IMR-90 (cell line): ENCODE data around the gene NENF. TPM values are rescaled to one million over a fixed set of nuclear protein-coding genes. Genes with fewer than 3 reads are reported as not detected.
A peak's percentile ranks its signal among the peaks of the same experiment; 100 is the strongest.

ENCODE experiments used
- ATAC-seq: fragments of 200-7000 bp; cut with Tn5 transposase; 2 replicates; pipeline ENCODE4 v1.9.1; 2020; ENCODE audit warnings: low read depth, mild to moderate bottlenecking, moderate library complexity
- BruUV-seq: library from RNA; stranded (reverse); fragments of 400-500 nt; replicated peaks from 2 replicates; lab custom pipeline; 2021; lab: Mats Ljungman, UMichigan
- CTCF ChIA-PET: fragments of 300-600 bp; formaldehyde crosslinking; extraction: SDS; loops from one replicate; lab custom pipeline; 2021; ENCODE audit warnings: antibody characterized with exemption; lab: Yijun Ruan, JAX
- POLR2A ChIA-PET: fragments of 300-600 bp; sonication (Branson Sonifier 250); formaldehyde crosslinking; loops from one replicate; lab custom pipeline; 2022; ENCODE audit warnings: antibody characterized with exemption; ENCODE audit not compliant: unreplicated experiment; lab: Charles Lee
- DNase-seq: peaks from one replicate; pipeline ENCODE4 v3.0.0; 2013
- H2AFZ ChIP-seq: replicated peaks from 2 replicates; pipeline ENCODE3; 2013; ENCODE audit warnings: low read length, mild to moderate bottlenecking; ENCODE audit not compliant: poor library complexity
- H2AK5ac ChIP-seq: 2 replicates; pipeline ENCODE4 v1.6.1; 2013; ENCODE audit warnings: low read depth, low read length, inconsistent platforms
- H2AK9ac ChIP-seq: replicated peaks from 2 replicates; pipeline ENCODE3; 2013; ENCODE audit warnings: mild to moderate bottlenecking, low read depth, low read length, moderate library complexity; ENCODE audit not compliant: poor library complexity
- H2BK120ac ChIP-seq: 2 replicates; pipeline ENCODE4 v1.6.1; 2013; ENCODE audit warnings: low read depth, low read length, inconsistent platforms
- H2BK15ac ChIP-seq: 3 replicates; pipeline ENCODE4 v1.6.1; 2013; ENCODE audit warnings: low read depth, low read length, inconsistent platforms
- H2BK20ac ChIP-seq: 2 replicates; pipeline ENCODE4 v1.6.1; 2013; ENCODE audit warnings: low read depth, mild to moderate bottlenecking, inconsistent platforms, low read length, moderate library complexity
- H2BK5ac ChIP-seq: 2 replicates; pipeline ENCODE4 v1.6.1; 2013; ENCODE audit warnings: mild to moderate bottlenecking, low read depth, low read length, inconsistent platforms; ENCODE audit not compliant: poor library complexity, severe bottlenecking
- H3K14ac ChIP-seq: replicated peaks from 2 replicates; pipeline ENCODE4 v1.6.1; 2013; ENCODE audit warnings: low read depth, low read length, inconsistent platforms
- H3K18ac ChIP-seq: 2 replicates; pipeline ENCODE4 v1.6.1; 2013; ENCODE audit warnings: low read depth, low read length, control low read depth
- H3K23ac ChIP-seq: 2 replicates; pipeline ENCODE4 v1.6.1; 2013; ENCODE audit warnings: low read depth, low read length, inconsistent platforms
- H3K27ac ChIP-seq: 2 replicates; pipeline ENCODE4 v1.5.1; 2013; ENCODE audit warnings: mild to moderate bottlenecking, control low read depth, low read length; ENCODE audit not compliant: insufficient read depth
- H3K27me3 ChIP-seq: 2 replicates; pipeline ENCODE4 v1.6.1; 2013; ENCODE audit warnings: low read length; ENCODE audit not compliant: control insufficient read depth, insufficient read depth
- H3K36me3 ChIP-seq: 2 replicates; pipeline ENCODE4 v1.6.1; 2013; ENCODE audit warnings: low read length, mixed read lengths; ENCODE audit not compliant: control insufficient read depth, insufficient read depth
- H3K4ac ChIP-seq: 2 replicates; pipeline ENCODE4 v1.6.1; 2013; ENCODE audit warnings: low read depth, low read length, inconsistent platforms
- H3K4me1 ChIP-seq: 2 replicates; pipeline ENCODE4 v1.6.1; 2013; ENCODE audit warnings: low read length, mixed read lengths; ENCODE audit not compliant: control insufficient read depth, insufficient read depth
- H3K4me2 ChIP-seq: 2 replicates; pipeline ENCODE4 v1.6.1; 2013; ENCODE audit warnings: low read depth, mild to moderate bottlenecking, control low read depth, low read length, moderate library complexity
- H3K4me3 ChIP-seq: 2 replicates; pipeline ENCODE4 v1.5.1; 2013; ENCODE audit warnings: low read depth, mild to moderate bottlenecking, control low read depth, low read length, moderate library complexity; ENCODE audit not compliant: insufficient read depth
- H3K56ac ChIP-seq: 2 replicates; pipeline ENCODE4 v1.6.1; 2013; ENCODE audit warnings: low read length, inconsistent platforms; ENCODE audit not compliant: insufficient read depth; ENCODE audit errors: extremely low read depth
- H3K79me1 ChIP-seq, 2 experiments: 2 replicates each; pipeline ENCODE4 v1.6.1; 2013; ENCODE audit warnings: low read length in 2 of 2, inconsistent platforms in 1 of 2, low read depth in 1 of 2
- H3K9ac ChIP-seq: 2 replicates; pipeline ENCODE4 v1.6.1; 2013; ENCODE audit warnings: low read depth, low read length, control low read depth
- H3K9me1 ChIP-seq: 2 replicates; pipeline ENCODE4 v1.6.1; 2013; ENCODE audit warnings: low read length, inconsistent platforms; ENCODE audit not compliant: insufficient read depth
- H3K9me3 ChIP-seq: 2 replicates; pipeline ENCODE4 v1.6.1; 2013; ENCODE audit warnings: low read length; ENCODE audit not compliant: control insufficient read depth, insufficient read depth
- H4K20me1 ChIP-seq: 2 replicates; pipeline ENCODE4 v1.6.1; 2013; ENCODE audit warnings: low read length, inconsistent platforms; ENCODE audit not compliant: insufficient read depth
- H4K5ac ChIP-seq: 2 replicates; pipeline ENCODE4 v1.6.1; 2013; ENCODE audit warnings: mild to moderate bottlenecking, low read depth, low read length, control low read depth
- H4K8ac ChIP-seq, 2 experiments: 2 replicates each; pipeline ENCODE4 v1.6.1; 2013; ENCODE audit warnings: low read depth in 2 of 2, low read length in 2 of 2, control low read depth in 1 of 2, inconsistent platforms in 1 of 2
- H4K91ac ChIP-seq: 2 replicates; pipeline ENCODE4 v1.6.1; 2013; ENCODE audit warnings: low read depth, low read length, inconsistent platforms; ENCODE audit not compliant: insufficient read depth
- BHLHE40 ChIP-seq: fragments of 150-350 bp; IDR thresholded peaks from 2 replicates; pipeline ENCODE4 v1.6.1; 2016; ENCODE audit warnings: mild to moderate bottlenecking, low read depth, low read length
- CEBPB ChIP-seq: IDR thresholded peaks from 2 replicates; pipeline ENCODE4 v1.6.1; 2012; ENCODE audit warnings: low read depth, low read length, improper control_type of control experiment
- CHD1 ChIP-seq: IDR thresholded peaks from 2 replicates; pipeline ENCODE4 v1.6.1; 2012; ENCODE audit warnings: low read depth, low read length, improper control_type of control experiment
- CTCF ChIP-seq: conservative IDR thresholded peaks from 2 replicates; pipeline ENCODE4 v1.5.1; 2012; ENCODE audit warnings: mild to moderate bottlenecking, low read depth, low read length, improper control_type of control experiment
- ELK1 ChIP-seq: fragments of 150-350 bp; IDR thresholded peaks from 2 replicates; pipeline ENCODE4 v1.6.1; 2016; ENCODE audit warnings: low read depth, mild to moderate bottlenecking, low read length, moderate library complexity, borderline replicate concordance
- FOS ChIP-seq: fragments of 150-350 bp; IDR thresholded peaks from 2 replicates; pipeline ENCODE4 v1.6.1; 2016; ENCODE audit warnings: low read depth, low read length
- MAFK ChIP-seq: IDR thresholded peaks from 2 replicates; pipeline ENCODE4 v1.6.1; 2012; ENCODE audit warnings: low read depth, low read length, improper control_type of control experiment
- MAZ ChIP-seq: IDR thresholded peaks from 2 replicates; pipeline ENCODE4 v1.6.1; 2012; ENCODE audit warnings: low read depth, mild to moderate bottlenecking, low read length, improper control_type of control experiment, moderate library complexity, borderline replicate concordance
- MXI1 ChIP-seq: IDR thresholded peaks from 2 replicates; pipeline ENCODE4 v1.6.1; 2012; ENCODE audit warnings: low read depth, mild to moderate bottlenecking, low read length, moderate library complexity, borderline replicate concordance
- NFE2L2 ChIP-seq: fragments of 150-350 bp; IDR thresholded peaks from 2 replicates; pipeline ENCODE4 v1.6.1; 2016; ENCODE audit warnings: low read depth, mild to moderate bottlenecking, low read length
- POLR2A ChIP-seq: IDR thresholded peaks from 2 replicates; pipeline ENCODE4 v1.6.1; 2012; ENCODE audit warnings: mild to moderate bottlenecking, low read depth, low read length
- RAD21 ChIP-seq: IDR thresholded peaks from 2 replicates; pipeline ENCODE4 v1.6.1; 2012; ENCODE audit warnings: low read length, improper control_type of control experiment
- RCOR1 ChIP-seq: IDR thresholded peaks from 2 replicates; pipeline ENCODE4 v1.6.1; 2012; ENCODE audit warnings: mild to moderate bottlenecking, low read length, improper control_type of control experiment; ENCODE audit not compliant: insufficient replicate concordance
- RFX5 ChIP-seq: IDR thresholded peaks from 2 replicates; pipeline ENCODE4 v1.8.0; 2012; ENCODE audit warnings: low read depth, mild to moderate bottlenecking, low read length, moderate library complexity
- SMC3 ChIP-seq: fragments of 150-350 bp; IDR thresholded peaks from 2 replicates; pipeline ENCODE4 v1.6.1; 2016; ENCODE audit warnings: low read depth, mild to moderate bottlenecking, antibody characterized with exemption, low read length, moderate library complexity
- USF2 ChIP-seq: fragments of 150-350 bp; IDR thresholded peaks from 2 replicates; pipeline ENCODE4 v1.6.1; 2017; ENCODE audit warnings: mild to moderate bottlenecking, antibody characterized with exemption, low read length, low read depth
- WGBS, 2 experiments: methylation state at CpG; one replicate each; pipeline versions ENCODE4 v1.1.5 to v1.1.7; 2013; ENCODE audit warnings: missing lambda C conversion rate in 2 of 2; ENCODE audit not compliant: insufficient read length in 1 of 2; ENCODE audit errors: extremely low coverage in 2 of 2; 5-methylcytosine and 5-hydroxymethylcytosine counted together
- dilution Hi-C: fragments of 300-500 bp; cut with HindIII; formaldehyde crosslinking; loops from one replicate; pipeline ENCODE4 v1.14.3; 2018; ENCODE audit warnings: low sequenced_read_pairs; ENCODE audit not compliant: unreplicated experiment
- in situ Hi-C: fragments of 300-500 bp; cut with MboI; formaldehyde crosslinking; loops from 3 replicates; pipeline ENCODE4 v1.14.3; 2019; ENCODE audit warnings: low sequenced_read_pairs, inconsistent platforms, mixed read lengths
- intact Hi-C: fragments of 100-400 bp; cut with micrococcal nuclease; formaldehyde crosslinking; loops from 2 replicates; pipeline ENCODE4 v1.10.0; 2022
- polyA plus RNA-seq, 3 experiments: library from polyadenylated mRNA; depleted of rRNA; stranded (reverse); fragments of >200 nt; gene quantifications; 2 replicates each; pipeline ENCODE4 v1.2.3, GENCODE V29; 2012; ENCODE audit warnings: low replicate concordance in 1 of 3
- total RNA-seq: library from RNA; depleted of rRNA; stranded (reverse); fragments of >200 nt; gene quantifications from 2 replicates; pipeline ENCODE4 v1.2.3, GENCODE V29; 2012

NENF gene
- total and polyA plus RNA-seq, 2 of the 4 experiments (the other 2 are of a cell fraction): 16.0 to 40.4 TPM

- ChIA-PET CTCF (no interaction called here), POLR2A (no interaction called here)
- H3K4me1 ChIP-seq: peaks cover 20% of the 10 kb centered on the region
- no TSS peak for BruUV-seq
- WGBS, 2 experiments: no CpG with 5 or more reads among the region's 2 CpGs
- H2BK120ac ChIP-seq: no peak overlapping the region
- H4K5ac ChIP-seq: no peak overlapping the region
- H2AFZ ChIP-seq: no peak overlapping the region
- no peak overlapping the region for H3K27ac ChIP-seq
- intact Hi-C loops (no loop called here), dilution Hi-C loops (no loop called here), in situ Hi-C loops (no loop called here)
- no peaks in the 10 kb centered on the region for H3K79me1 ChIP-seq
- DNase-seq (no peak), ATAC-seq (no peak)
- TF ChIP-seq MXI1 (no peak), USF2 (no peak), ELK1 (no peak), MAFK (no peak), CEBPB (no peak), BHLHE40 (no peak), NFE2L2 (no peak), RAD21 (no peak), SMC3 (no peak), RFX5 (no peak), MAZ (no peak), POLR2A (no peak), FOS (no peak), CHD1 (no peak), CTCF (no peak), RCOR1 (no peak)
- H3K4me3 ChIP-seq: no peak overlapping the region
- H2AK9ac ChIP-seq: peak overlapping the region; percentile 23
- H4K91ac ChIP-seq: no peak overlapping the region
- H2AK5ac ChIP-seq: no peak overlapping the region
- no peak overlapping the region; the same call in 1 of the 2 replicates for H3K4ac ChIP-seq
- no peaks in the 10 kb centered on the region for H3K36me3 ChIP-seq
- no peak overlapping the region for H3K56ac ChIP-seq
- H3K4me2 ChIP-seq: no peak overlapping the region
- H2BK20ac ChIP-seq: no peak overlapping the region
- H3K27me3 ChIP-seq: no peaks in the 10 kb centered on the region
- no peak overlapping the region for H3K14ac ChIP-seq
- H3K9ac ChIP-seq: no peak overlapping the region
- H3K9me3 ChIP-seq: no peaks in the 10 kb centered on the region
- no peak overlapping the region for H4K8ac ChIP-seq
- no peak overlapping the region for H3K18ac ChIP-seq
- H3K23ac ChIP-seq: no peak overlapping the region
- no peak overlapping the region for H2BK5ac ChIP-seq
- H3K9me1 ChIP-seq: peaks cover 25% of the 10 kb centered on the region
- H4K20me1 ChIP-seq: peaks cover 6% of the 10 kb centered on the region; the same call in 1 of the 2 replicates
- no peak overlapping the region for H2BK15ac ChIP-seq
These were observed 54.6 kb downstream of the NENF start for GRCh38 chr1:212487286-212487685.
